Measurements from ENCODE around the gene SLIT3.

The SLIT3 gene

DNA sequence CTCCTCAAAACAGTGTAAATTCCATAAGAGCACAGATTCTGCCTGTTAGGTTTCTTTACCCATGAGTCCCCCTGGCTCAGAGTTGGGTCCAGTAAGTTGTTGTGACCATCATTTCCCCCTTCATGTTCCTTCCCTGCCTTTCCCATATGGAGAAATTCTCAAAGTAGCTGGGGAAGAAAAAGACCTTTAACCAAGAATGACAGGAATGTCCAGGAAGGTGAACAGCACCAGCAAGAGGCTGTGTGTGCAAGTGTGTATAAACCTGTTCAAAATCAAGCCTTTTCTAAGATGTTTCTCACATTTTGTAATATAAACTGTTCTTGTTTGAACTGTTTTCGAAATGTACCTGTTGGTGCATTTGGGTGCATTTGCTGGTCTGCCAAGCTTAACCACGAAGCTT is 238.2 kb downstream of the SLIT3 start:
- DNase-seq (ENCODE audit: extremely low spot score) = no peak
- TF ChIP-seq ELF4 (IDR thresholded peaks at IDR 0.05) (no peak), SUZ12 (IDR thresholded peaks at IDR 0.05) (no peak)
- ChIA-PET CTCF (no interaction called here), POLR2A (no interaction called here)

DNA sequence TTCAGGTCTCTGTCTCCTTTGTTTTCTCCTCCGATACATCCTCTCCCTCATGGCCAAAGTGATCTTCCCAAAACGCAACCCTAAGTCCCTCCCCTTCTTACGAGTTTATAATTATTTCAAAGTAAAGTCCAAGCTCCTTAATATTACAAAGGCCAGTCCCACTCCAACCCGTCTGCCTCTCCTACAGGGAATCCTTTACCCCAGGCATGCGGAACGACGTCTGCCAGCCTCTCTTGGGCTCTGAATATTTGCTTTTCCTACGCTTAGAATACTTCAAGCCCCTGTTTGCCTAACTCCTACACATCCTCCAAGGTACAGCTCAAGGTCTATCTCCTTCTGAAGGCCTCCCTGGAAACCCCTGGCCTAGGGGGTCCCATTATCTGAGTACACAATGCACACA is 246.4 kb downstream of the SLIT3 start:
- POLR2A ChIA-PET = no interaction called here
- TF ChIP-seq ZNF384 (IDR thresholded peaks at IDR 0.05) = no peak
- TF ChIP-seq ELF4 (IDR thresholded peaks at IDR 0.05) = no peak
- CTCF ChIA-PET = no interaction called here
- DNase-seq (ENCODE audit: extremely low spot score) = no peak

DNA sequence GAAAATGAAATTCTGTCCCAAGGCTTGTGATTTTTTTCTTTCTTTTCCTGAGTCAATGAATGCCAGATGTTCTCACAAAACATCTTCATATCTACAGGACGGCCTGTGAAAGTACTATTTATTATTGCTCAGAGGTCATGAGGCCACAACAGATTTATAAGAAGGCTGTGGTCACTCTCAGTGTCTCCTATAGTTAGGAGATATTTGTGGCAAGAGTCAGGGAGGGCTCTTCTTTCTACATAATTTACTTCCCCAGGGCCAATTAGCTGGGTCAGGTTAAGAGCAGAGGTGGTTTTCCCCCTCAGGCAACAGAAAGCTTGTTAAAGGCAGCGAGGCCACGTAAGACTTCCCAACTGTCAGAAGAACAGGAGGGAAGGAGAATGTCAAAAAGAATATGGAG is 248.7 kb downstream of the SLIT3 start:
- no peak for TF ChIP-seq TARDBP (IDR thresholded peaks at IDR 0.05)
- TF ChIP-seq, protein P1, sequence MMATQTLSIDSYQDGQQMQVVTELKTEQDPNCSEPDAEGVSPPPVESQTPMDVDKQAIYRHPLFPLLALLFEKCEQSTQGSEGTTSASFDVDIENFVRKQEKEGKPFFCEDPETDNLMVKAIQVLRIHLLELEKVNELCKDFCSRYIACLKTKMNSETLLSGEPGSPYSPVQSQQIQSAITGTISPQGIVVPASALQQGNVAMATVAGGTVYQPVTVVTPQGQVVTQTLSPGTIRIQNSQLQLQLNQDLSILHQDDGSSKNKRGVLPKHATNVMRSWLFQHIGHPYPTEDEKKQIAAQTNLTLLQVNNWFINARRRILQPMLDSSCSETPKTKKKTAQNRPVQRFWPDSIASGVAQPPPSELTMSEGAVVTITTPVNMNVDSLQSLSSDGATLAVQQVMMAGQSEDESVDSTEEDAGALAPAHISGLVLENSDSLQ (IDR thresholded peaks at IDR 0.05) = 0 out of 2 replicates have a peak, but pooled peaks have one; percentile 6
- ChIA-PET POLR2A (no interaction called here), CTCF (interaction anchor here (1.0 kb wide), 1 partner anchor 9 kb away, joined by 4 read pairs; no protein-coding TSS in a partner anchor)
- no peak for DNase-seq (ENCODE audit: extremely low spot score)

DNA sequence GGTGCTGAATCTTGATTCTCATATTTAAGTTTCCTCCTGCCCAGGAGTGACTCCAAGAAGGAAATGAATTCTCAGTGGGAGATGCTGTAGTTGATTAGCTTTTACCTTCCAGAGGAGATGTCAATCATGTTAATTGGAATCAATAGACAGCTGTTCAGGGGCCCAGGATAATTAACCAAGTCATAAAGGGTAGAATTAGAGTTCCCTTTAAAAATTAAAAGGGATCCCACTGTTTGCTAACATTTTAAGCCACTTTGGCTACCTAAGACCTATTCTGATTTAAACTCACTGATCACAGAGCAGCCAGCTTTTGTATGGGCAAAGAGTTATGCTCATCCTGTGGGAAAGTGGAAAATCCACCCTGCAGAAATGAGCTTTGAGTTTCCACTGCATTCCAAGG is 249.6 kb downstream of the SLIT3 start:
- CTCF ChIA-PET = no interaction called here
- no peak for DNase-seq (ENCODE audit: extremely low spot score)
- POLR2A ChIA-PET = no interaction called here
- TF ChIP-seq BHLHE40 (IDR thresholded peaks at IDR 0.05; ENCODE audit: borderline replicate concordance) (no peak), ELF4 (IDR thresholded peaks at IDR 0.05) (no peak), SUZ12 (IDR thresholded peaks at IDR 0.05) (no peak), SP1 (IDR thresholded peaks at IDR 0.05) (no peak), LEF1 (IDR thresholded peaks at IDR 0.05; ENCODE audit: borderline replicate concordance) (no peak), L3MBTL2 (conservative IDR thresholded peaks at IDR 0.05) (no peak), HDGF (IDR thresholded peaks at IDR 0.05; ENCODE audit: borderline replicate concordance) (no peak)

DNA sequence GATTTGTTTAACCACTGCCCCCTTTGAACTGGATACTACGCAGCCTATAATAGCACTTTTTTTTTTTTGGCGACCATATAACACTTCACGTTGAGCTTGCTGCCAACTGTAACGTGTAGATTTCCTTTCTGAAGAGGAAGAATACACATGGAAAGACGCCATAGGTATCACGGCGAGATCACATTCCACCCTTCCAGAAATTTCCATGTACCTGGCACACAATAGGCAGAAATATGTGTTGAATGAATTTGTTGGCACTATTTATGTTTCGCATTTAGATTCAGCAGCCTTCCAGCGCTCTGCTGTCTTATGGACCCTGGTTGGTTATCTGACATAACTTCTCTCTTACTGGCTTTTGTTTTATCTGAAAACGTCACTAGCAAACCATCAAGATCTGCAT is 250.3 kb downstream of the SLIT3 start:
- CTCF ChIA-PET = no interaction called here
- no peak for DNase-seq (ENCODE audit: extremely low spot score)
- POLR2A ChIA-PET = no interaction called here
- TF ChIP-seq FOXM1 (IDR thresholded peaks at IDR 0.05; ENCODE audit: borderline replicate concordance) (no peak), HDGF (IDR thresholded peaks at IDR 0.05; ENCODE audit: borderline replicate concordance) (no peak), FOXK2 (IDR thresholded peaks at IDR 0.05) (no peak), CTBP1 (IDR thresholded peaks at IDR 0.05; ENCODE audit: borderline replicate concordance) (no peak), FOXA1 (IDR thresholded peaks at IDR 0.05) (no peak), SP1 (IDR thresholded peaks at IDR 0.05) (no peak), ZNF384 (IDR thresholded peaks at IDR 0.05) (no peak), ARNT (IDR thresholded peaks at IDR 0.05) (no peak), SUZ12 (IDR thresholded peaks at IDR 0.05) (no peak), NFRKB (IDR thresholded peaks at IDR 0.05) (no peak), ELF4 (IDR thresholded peaks at IDR 0.05) (no peak), LEF1 (IDR thresholded peaks at IDR 0.05; ENCODE audit: borderline replicate concordance) (no peak), BHLHE40 (IDR thresholded peaks at IDR 0.05; ENCODE audit: borderline replicate concordance) (no peak)
- TF ChIP-seq, protein P1 (IDR thresholded peaks at IDR 0.05) = no peak

DNA sequence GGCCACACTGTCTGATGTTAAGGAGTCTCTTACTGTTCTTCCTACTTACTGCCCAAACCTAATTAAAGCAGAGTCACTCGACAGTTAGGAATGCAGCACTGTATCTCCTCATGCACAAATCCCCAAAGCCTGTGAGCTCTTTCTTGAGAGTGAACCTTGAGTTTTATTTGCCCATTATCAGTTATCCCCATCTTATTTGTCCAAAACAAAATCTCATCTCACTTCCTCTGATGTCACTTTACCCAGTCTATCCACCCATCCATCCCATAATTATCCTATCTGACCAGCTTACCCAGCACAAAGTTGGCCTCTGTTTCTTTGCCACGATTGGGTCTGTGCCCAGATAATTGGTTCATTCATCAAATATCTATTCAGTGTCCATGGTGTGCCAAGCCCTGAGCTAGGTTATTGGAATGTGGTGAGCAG is 250.8 kb downstream of the SLIT3 start:
- ChIA-PET CTCF (no interaction called here), POLR2A (no interaction called here)
- TF ChIP-seq LEF1 (IDR thresholded peaks at IDR 0.05; ENCODE audit: borderline replicate concordance) = no peak
- no peak for TF ChIP-seq SUZ12 (IDR thresholded peaks at IDR 0.05)
- TF ChIP-seq TARDBP (IDR thresholded peaks at IDR 0.05) = no peak
- TF ChIP-seq ELF4 (IDR thresholded peaks at IDR 0.05) = no peak
- no peak for TF ChIP-seq FOXK2 (IDR thresholded peaks at IDR 0.05)
- TF ChIP-seq ZNF384 (IDR thresholded peaks at IDR 0.05) = no peak
- TF ChIP-seq FOXM1 (IDR thresholded peaks at IDR 0.05; ENCODE audit: borderline replicate concordance) = no peak
- TF ChIP-seq FOXA1 (IDR thresholded peaks at IDR 0.05) = no peak
- TF ChIP-seq, protein P1 (IDR thresholded peaks at IDR 0.05) = no peak
- no peak for TF ChIP-seq HDGF (IDR thresholded peaks at IDR 0.05; ENCODE audit: borderline replicate concordance)
- TF ChIP-seq CTBP1 (IDR thresholded peaks at IDR 0.05; ENCODE audit: borderline replicate concordance) = no peak
- TF ChIP-seq NFRKB (IDR thresholded peaks at IDR 0.05) = no peak
- no peak for TF ChIP-seq L3MBTL2 (conservative IDR thresholded peaks at IDR 0.05)
- DNase-seq (ENCODE audit: extremely low spot score) = no peak

DNA sequence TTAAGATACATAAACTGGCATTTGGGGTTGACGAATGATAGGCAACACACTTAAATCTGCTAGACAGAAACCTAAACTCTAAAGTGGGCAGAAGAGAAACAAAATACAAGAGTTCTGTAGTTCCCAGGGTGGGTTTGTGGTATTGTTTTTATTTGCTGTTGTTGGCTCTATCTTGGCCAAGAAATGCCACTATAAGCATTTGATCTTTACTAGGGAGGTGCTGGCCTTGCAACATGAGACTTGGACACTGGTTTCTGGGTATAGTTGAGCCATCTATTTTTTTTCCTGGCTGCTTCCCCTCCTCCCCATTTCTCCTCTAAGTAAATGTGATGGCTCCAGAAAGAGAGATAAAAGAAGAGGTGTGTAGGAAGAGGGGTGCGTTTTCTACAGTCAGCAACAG is 251.2 kb downstream of the SLIT3 start:
- CTCF ChIA-PET = no interaction called here
- POLR2A ChIA-PET = no interaction called here
- no peak for DNase-seq (ENCODE audit: extremely low spot score)
- TF ChIP-seq L3MBTL2 (conservative IDR thresholded peaks at IDR 0.05) (no peak), LEF1 (IDR thresholded peaks at IDR 0.05; ENCODE audit: borderline replicate concordance) (no peak), SUZ12 (IDR thresholded peaks at IDR 0.05) (no peak), SP1 (IDR thresholded peaks at IDR 0.05) (no peak), HDGF (IDR thresholded peaks at IDR 0.05; ENCODE audit: borderline replicate concordance) (no peak), FOXA1 (IDR thresholded peaks at IDR 0.05) (no peak), CTBP1 (IDR thresholded peaks at IDR 0.05; ENCODE audit: borderline replicate concordance) (no peak), TARDBP (IDR thresholded peaks at IDR 0.05) (no peak)
